Measurements from ENCODE around the gene CPNE6.

CPNE6 gene

GRCh38 chr14:24116128-24116814, 44.9 kb downstream of the CPNE6 start:
- Histone ChIP-seq H3K9ac (ENCODE audit: low read length) (peak overlapping the region; percentile 82), H3K36me3 (ENCODE audit: low read length) (no peaks in the 10 kb centered on the region), H3K9me3 (ENCODE audit: insufficient read depth, low read length) (no peaks in the 10 kb centered on the region), H3K79me2 (ENCODE audit: insufficient read depth, low read length) (peaks cover 16% of the 10 kb centered on the region), H3K27me3 (ENCODE audit: low read length) (no peaks in the 10 kb centered on the region), H3K9me2 (replicated peaks; ENCODE audit: insufficient read depth, low read length) (no peaks in the 10 kb centered on the region), H2AFZ (ENCODE audit: low read depth, low read length, severe bottlenecking) (no peak overlapping the region), H3K4me3 (ENCODE audit: insufficient read depth, low read length, poor library complexity, severe bottlenecking) (peak overlapping the region; percentile 75), H3K27ac (ENCODE audit: low read depth, low read length) (no peak overlapping the region), H3K4me2 (ENCODE audit: low read depth, low read length, poor library complexity, severe bottlenecking) (peak overlapping the region; percentile 81), H3F3A (ENCODE audit: insufficient read depth) (no peaks in the 10 kb centered on the region), H4K20me1 (ENCODE audit: low read depth, low read length) (no peaks in the 10 kb centered on the region)
- no peak for TF ChIP-seq EZH2phosphoT487 (conservative IDR thresholded peaks at IDR 0.05; ENCODE audit: low read length)
- TF ChIP-seq, protein P1, sequence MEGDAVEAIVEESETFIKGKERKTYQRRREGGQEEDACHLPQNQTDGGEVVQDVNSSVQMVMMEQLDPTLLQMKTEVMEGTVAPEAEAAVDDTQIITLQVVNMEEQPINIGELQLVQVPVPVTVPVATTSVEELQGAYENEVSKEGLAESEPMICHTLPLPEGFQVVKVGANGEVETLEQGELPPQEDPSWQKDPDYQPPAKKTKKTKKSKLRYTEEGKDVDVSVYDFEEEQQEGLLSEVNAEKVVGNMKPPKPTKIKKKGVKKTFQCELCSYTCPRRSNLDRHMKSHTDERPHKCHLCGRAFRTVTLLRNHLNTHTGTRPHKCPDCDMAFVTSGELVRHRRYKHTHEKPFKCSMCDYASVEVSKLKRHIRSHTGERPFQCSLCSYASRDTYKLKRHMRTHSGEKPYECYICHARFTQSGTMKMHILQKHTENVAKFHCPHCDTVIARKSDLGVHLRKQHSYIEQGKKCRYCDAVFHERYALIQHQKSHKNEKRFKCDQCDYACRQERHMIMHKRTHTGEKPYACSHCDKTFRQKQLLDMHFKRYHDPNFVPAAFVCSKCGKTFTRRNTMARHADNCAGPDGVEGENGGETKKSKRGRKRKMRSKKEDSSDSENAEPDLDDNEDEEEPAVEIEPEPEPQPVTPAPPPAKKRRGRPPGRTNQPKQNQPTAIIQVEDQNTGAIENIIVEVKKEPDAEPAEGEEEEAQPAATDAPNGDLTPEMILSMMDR (IDR thresholded peaks at IDR 0.05; ENCODE audit: insufficient read depth, low read length, poor library complexity, severe bottlenecking) = no peak

GRCh38 chr14:24117179-24117578, 45.8 kb downstream of the CPNE6 start:
- Histone ChIP-seq H3K4me2 (ENCODE audit: low read depth, low read length, poor library complexity, severe bottlenecking) (no peak overlapping the region), H4K20me1 (ENCODE audit: low read depth, low read length) (no peaks in the 10 kb centered on the region), H2AFZ (ENCODE audit: low read depth, low read length, severe bottlenecking) (no peak overlapping the region), H3K4me3 (ENCODE audit: insufficient read depth, low read length, poor library complexity, severe bottlenecking) (no peak overlapping the region), H3K9me3 (ENCODE audit: insufficient read depth, low read length) (no peaks in the 10 kb centered on the region), H3K79me2 (ENCODE audit: insufficient read depth, low read length) (peaks cover 16% of the 10 kb centered on the region), H3K9ac (ENCODE audit: low read length) (no peak overlapping the region), H3K9me2 (replicated peaks; ENCODE audit: insufficient read depth, low read length) (no peaks in the 10 kb centered on the region), H3K27ac (ENCODE audit: low read depth, low read length) (no peak overlapping the region), H3K27me3 (ENCODE audit: low read length) (no peaks in the 10 kb centered on the region), H3F3A (ENCODE audit: insufficient read depth) (no peaks in the 10 kb centered on the region), H3K36me3 (ENCODE audit: low read length) (no peaks in the 10 kb centered on the region)
- TF ChIP-seq, protein P1 (IDR thresholded peaks at IDR 0.05; ENCODE audit: insufficient read depth, low read length, poor library complexity, severe bottlenecking) = no peak
- TF ChIP-seq EZH2phosphoT487 (conservative IDR thresholded peaks at IDR 0.05; ENCODE audit: low read length) = no peak

DNA sequence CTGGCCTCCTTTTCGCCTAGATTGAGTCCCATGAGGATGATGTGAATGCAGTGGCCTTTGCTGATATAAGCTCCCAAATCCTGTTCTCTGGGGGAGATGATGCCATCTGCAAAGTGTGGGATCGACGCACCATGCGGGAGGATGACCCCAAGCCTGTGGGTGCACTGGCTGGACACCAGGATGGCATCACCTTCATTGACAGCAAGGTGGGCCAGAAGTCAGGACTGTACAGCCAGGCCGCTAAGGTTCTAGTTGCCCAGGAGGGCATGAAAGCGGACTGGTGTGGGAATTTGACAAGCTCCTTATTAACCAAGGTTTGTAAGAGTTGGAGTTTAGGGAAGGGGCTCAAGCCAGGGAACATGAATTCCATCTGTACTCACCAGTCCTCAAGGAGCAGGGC, 48.3 kb downstream of the CPNE6 start:
- H2AFZ ChIP-seq (ENCODE audit: low read depth, low read length, severe bottlenecking) = no peak overlapping the region
- TF ChIP-seq EZH2phosphoT487 (conservative IDR thresholded peaks at IDR 0.05; ENCODE audit: low read length) = no peak
- TF ChIP-seq, protein P1 (IDR thresholded peaks at IDR 0.05; ENCODE audit: insufficient read depth, low read length, poor library complexity, severe bottlenecking) = no peak
- H3K36me3 ChIP-seq (ENCODE audit: low read length) = no peaks in the 10 kb centered on the region

More for the DNA sequence above, 48.3 kb downstream of the CPNE6 start:
- peaks cover 16% of the 10 kb centered on the region for H3K79me2 ChIP-seq (ENCODE audit: insufficient read depth, low read length)
- no peak overlapping the region for H3K4me3 ChIP-seq (ENCODE audit: insufficient read depth, low read length, poor library complexity, severe bottlenecking)
- H3K27me3 ChIP-seq (ENCODE audit: low read length) = no peaks in the 10 kb centered on the region
- no peaks in the 10 kb centered on the region for H3K9me2 ChIP-seq (replicated peaks; ENCODE audit: insufficient read depth, low read length)
- no peaks in the 10 kb centered on the region for H4K20me1 ChIP-seq (ENCODE audit: low read depth, low read length)
- no peaks in the 10 kb centered on the region for H3F3A ChIP-seq (ENCODE audit: insufficient read depth)
- no peak overlapping the region for H3K4me2 ChIP-seq (ENCODE audit: low read depth, low read length, poor library complexity, severe bottlenecking)
- H3K27ac ChIP-seq (ENCODE audit: low read depth, low read length) = no peak overlapping the region
- H3K9me3 ChIP-seq (ENCODE audit: insufficient read depth, low read length) = no peaks in the 10 kb centered on the region
- H3K9ac ChIP-seq (ENCODE audit: low read length) = no peak overlapping the region
